Stimulated activated CD4-positive, alpha-beta T cell treated with anti-CD3 and anti-CD28 coated beads, Interleukin-2, amount 100 ng/mL, for 4 hours (primary cell): ENCODE results near the gene QRFP.
"Not testable (repeated sequence)": the region's sequence is repeated elsewhere in the genome, so short reads cannot be mapped to it uniquely, and the experiment has no call there.

Experiments used
- DNase-seq: peaks from one replicate; pipeline ENCODE4 v3.0.0-alpha.2; 2020; ENCODE audit warnings: low read depth

QRFP gene

GRCh38 chr9:130919559-130920145 is 23.0 kb upstream of the QRFP start:
- DNase-seq = no peak

GRCh38 chr9:130918826-130919558 is 22.4 kb upstream of the QRFP start:
- no peak for DNase-seq

- DNase-seq = no peak
Observed at GRCh38 chr9:130918101-130918825, 21.7 kb upstream of the QRFP start.

GRCh38 chr9:130917168-130917960 is 20.8 kb upstream of the QRFP start:
- DNase-seq = no peak

- no peak for DNase-seq
Observed at GRCh38 chr9:130915096-130915447, 18.5 kb upstream of the QRFP start.

GRCh38 chr9:130914417-130915095 is 17.9 kb upstream of the QRFP start:
- DNase-seq = no peak

GRCh38 chr9:130913599-130914416 is 17.2 kb upstream of the QRFP start:
- DNase-seq = no peak

GRCh38 chr9:130912932-130913598 is 16.5 kb upstream of the QRFP start:
- DNase-seq = no peak

GRCh38 chr9:130911254-130912049 is 14.8 kb upstream of the QRFP start:
- DNase-seq = no peak

- not testable (repeated sequence) for DNase-seq
Observed at GRCh38 chr9:130910670-130911069, 14.1 kb upstream of the QRFP start.

- DNase-seq = not testable (repeated sequence)
Observed at GRCh38 chr9:130910041-130910440, 13.4 kb upstream of the QRFP start.

GRCh38 chr9:130908878-130909355 is 12.3 kb upstream of the QRFP start:
- DNase-seq = no peak

GRCh38 chr9:130908146-130908877 is 11.7 kb upstream of the QRFP start:
- no peak for DNase-seq

- DNase-seq = no peak
Observed at GRCh38 chr9:130906735-130907416, 10.3 kb upstream of the QRFP start.

- DNase-seq = no peak
Observed at GRCh38 chr9:130905902-130906734, 9.5 kb upstream of the QRFP start.

GRCh38 chr9:130905125-130905901 is 8.7 kb upstream of the QRFP start:
- no peak for DNase-seq
